CD14-positive monocyte (primary cell): Measurements from ENCODE around the gene KNDC1. TPM values are rescaled to one million over a fixed set of nuclear protein-coding genes. Genes with fewer than 3 reads are reported as not detected.

Experiments
- DNase-seq, 3 donors: peaks; one replicate each; pipeline ENCODE4 v3.0.0-alpha.2; 2011 to 2022
- H2AFZ ChIP-seq: 2 replicates; pipeline ENCODE4 v1.6.0; 2012; ENCODE audit warnings: mild to moderate bottlenecking, low read depth, low read length, inconsistent platforms; ENCODE audit not compliant: insufficient read depth, poor library complexity, severe bottlenecking
- H3K27ac ChIP-seq, 2 donors: 1 replicate in 1 of 2; 2 replicates in 1 of 2; pipeline ENCODE4 v1.5.1; 2012 to 2013; ENCODE audit warnings: low read length in 2 of 2, control low read depth in 1 of 2, inconsistent platforms in 1 of 2, low read depth in 1 of 2, mild to moderate bottlenecking in 1 of 2
- H3K27me3 ChIP-seq, 2 donors: one replicate each; pipeline versions ENCODE4 v1.6.0 to v1.6.1; 2011 to 2013; ENCODE audit warnings: low read length in 2 of 2; ENCODE audit not compliant: control insufficient read depth in 2 of 2, insufficient read depth in 2 of 2
- H3K36me3 ChIP-seq, 2 donors: replicated peaks in 1 of 2; 1 replicate in 1 of 2; 2 replicates in 1 of 2; pipeline versions ENCODE4 v1.5.1 to v1.6.1; 2012 to 2013; ENCODE audit warnings: low read length in 2 of 2, control low read depth in 1 of 2, inconsistent platforms in 1 of 2, mild to moderate bottlenecking in 1 of 2; ENCODE audit not compliant: insufficient read depth in 2 of 2, control insufficient read depth in 1 of 2
- H3K4me1 ChIP-seq, 2 donors: 1 replicate in 1 of 2; 2 replicates in 1 of 2; pipeline versions ENCODE4 v1.5.1 to v1.6.1; 2012 to 2013; ENCODE audit warnings: low read length in 2 of 2, control low read depth in 1 of 2, inconsistent platforms in 1 of 2, mild to moderate bottlenecking in 1 of 2, moderate library complexity in 1 of 2; ENCODE audit not compliant: insufficient read depth in 2 of 2, control insufficient read depth in 1 of 2
- H3K4me2 ChIP-seq: replicated peaks from 2 replicates; pipeline ENCODE3; 2012; ENCODE audit warnings: low read length, moderate library complexity, mild to moderate bottlenecking; ENCODE audit not compliant: poor library complexity, severe bottlenecking; ENCODE audit errors: extremely low read depth
- H3K4me3 ChIP-seq, 3 experiments: fragments of 200-600 bp in 1 of 3; sonication (generic) in 1 of 3; replicated peaks in 1 of 3; 1 replicate in 2 of 3; 2 replicates in 1 of 3; pipeline ENCODE4 v1.5.1; 2011 to 2013; ENCODE audit warnings: low read length in 3 of 3, mild to moderate bottlenecking in 3 of 3, control low read depth in 2 of 3, low read depth in 2 of 3, inconsistent platforms in 1 of 3, moderate library complexity in 1 of 3
- H3K79me2 ChIP-seq: 2 replicates; pipeline ENCODE4 v1.6.0; 2012; ENCODE audit warnings: mild to moderate bottlenecking, control low read depth, inconsistent platforms, low read length, moderate library complexity; ENCODE audit not compliant: insufficient read depth
- H3K9ac ChIP-seq: 2 replicates; pipeline ENCODE4 v1.6.0; 2017; ENCODE audit warnings: low read length, mild to moderate bottlenecking; ENCODE audit not compliant: insufficient read depth, poor library complexity, severe bottlenecking
- H3K9me3 ChIP-seq, 2 donors: replicated peaks in 1 of 2; 1 replicate in 1 of 2; 2 replicates in 1 of 2; pipeline versions ENCODE4 v1.5.1 to v1.6.1; 2012 to 2013; ENCODE audit warnings: low read length in 2 of 2, control low read depth in 1 of 2; ENCODE audit not compliant: control insufficient read depth in 1 of 2, insufficient read depth in 1 of 2
- H4K20me1 ChIP-seq: 2 replicates; pipeline ENCODE4 v1.6.0; 2012; ENCODE audit warnings: mild to moderate bottlenecking, low read length, control low read depth, moderate library complexity; ENCODE audit not compliant: insufficient read depth
- H3K27ac Mint-ChIP-seq, 7 donors: one replicate each; pipeline ENCODE4 v1.8.0; 2020; ENCODE audit warnings: mild to moderate bottlenecking in 7 of 7, mixed read lengths in 7 of 7, moderate library complexity in 6 of 7, inconsistent platforms in 2 of 7
- H3K27me3 Mint-ChIP-seq, 3 donors: one replicate each; pipeline ENCODE4 v1.8.0; 2021 to 2022; ENCODE audit warnings: low read depth in 3 of 3, mild to moderate bottlenecking in 3 of 3, mixed read lengths in 3 of 3, moderate library complexity in 3 of 3, inconsistent platforms in 1 of 3
- H3K36me3 Mint-ChIP-seq, 2 donors: one replicate each; pipeline ENCODE4 v1.8.0; 2020; ENCODE audit warnings: mixed read lengths in 2 of 2, inconsistent platforms in 1 of 2, mild to moderate bottlenecking in 1 of 2
- H3K4me1 Mint-ChIP-seq: one replicate; pipeline ENCODE4 v1.8.0; 2020; ENCODE audit warnings: mild to moderate bottlenecking, mixed read lengths
- H3K4me3 Mint-ChIP-seq, 2 donors: one replicate each; pipeline ENCODE4 v1.8.0; 2020; ENCODE audit warnings: mild to moderate bottlenecking in 2 of 2, mixed read lengths in 2 of 2, moderate library complexity in 1 of 2
- H3K9me3 Mint-ChIP-seq, 7 donors: one replicate each; pipeline ENCODE4 v1.8.0; 2020 to 2022; ENCODE audit warnings: mixed read lengths in 7 of 7, mild to moderate bottlenecking in 6 of 7, moderate library complexity in 6 of 7, inconsistent platforms in 2 of 7
- CTCF ChIP-seq: fragments of 200-600 bp; IDR thresholded peaks from one replicate; pipeline ENCODE4 v1.8.0; 2022; ENCODE audit warnings: antibody characterized with exemption, mild to moderate bottlenecking
- WGBS: methylation state at CpG from one replicate; pipeline ENCODE4 v1.1.5; 2013; ENCODE audit warnings: missing lambda C conversion rate; ENCODE audit not compliant: insufficient coverage; 5-methylcytosine and 5-hydroxymethylcytosine counted together
- intact Hi-C, 2 donors: fragments of 100-400 bp; cut with micrococcal nuclease; formaldehyde crosslinking; loops; one replicate each; pipeline versions ENCODE4 v1.15.0 to v1.15.1; 2023
- polyA plus RNA-seq, 3 donors: library from polyadenylated mRNA; depleted of rRNA in 1 of 3; unstranded in 2 of 3; stranded (reverse) in 1 of 3; fragments of 300-500 nt in 2 of 3; fragments of >200 nt in 1 of 3; fragmentation: Illumina TruSeq in 2 of 3; gene quantifications; 1 replicate in 2 of 3; 2 replicates in 1 of 3; pipeline ENCODE4 v1.2.3, GENCODE V29; 2012 to 2021

The KNDC1 gene
- polyA plus RNA-seq, 3 donors = 0.22 to 0.80 TPM; not detected in 1

GRCh38 chr10:133260895-133261725 is 101.1 kb downstream of the KNDC1 start:
- no peak for TF ChIP-seq CTCF
- Histone ChIP-seq H2AFZ (peak overlapping the region; percentile 57), H3K79me2 (no peaks in the 10 kb centered on the region), H3K27ac (peak overlapping the region; percentile 77 to 91), H3K27me3 (no peaks in the 10 kb centered on the region), H3K4me3 (peak overlapping the region; percentile 33 to 79 (median 40)), H3K36me3 (peaks cover 11 to 22% of the 10 kb centered on the region in 2 donors), H4K20me1 (peaks cover 3% of the 10 kb centered on the region), H3K4me2 (peak overlapping the region; percentile 79), H3K4me1 (peaks cover 86 to 93% of the 10 kb centered on the region in 2 donors), H3K9me3 (no peaks in the 10 kb centered on the region), H3K9ac (peak overlapping the region; percentile 82)
- DNase-seq = peak; percentile 58 to 77 (median 59)
- peaks cover 21 to 32% of the 10 kb centered on the region in 2 donors for H3K36me3 Mint-ChIP-seq
- H3K4me1 Mint-ChIP-seq = peaks cover 81% of the 10 kb centered on the region
- peak overlapping the region; percentile 73 to 75 for H3K4me3 Mint-ChIP-seq
- no peaks in the 10 kb centered on the region for H3K9me3 Mint-ChIP-seq
- peak overlapping the region; percentile 91 to 99 (median 98) for H3K27ac Mint-ChIP-seq
- intact Hi-C loops = loop anchor here in 1 of 2 donors (5.0 kb wide), 1 partner anchor 46 kb away; the partner anchor contains the start of genes TUBGCP2 and ZNF511
- 13% methylated on average over 39 of the region's 50 CpGs for WGBS
- peaks cover 0 to 7% (median 2%) of the 10 kb centered on the region in 3 donors for H3K27me3 Mint-ChIP-seq

GRCh38 chr10:133261726-133262325 is 101.8 kb downstream of the KNDC1 start:
- H3K9ac ChIP-seq = peak overlapping the region; percentile 82
- H3K9me3 ChIP-seq = no peaks in the 10 kb centered on the region
- H3K27me3 Mint-ChIP-seq = peaks cover 0 to 6% (median 1%) of the 10 kb centered on the region in 3 donors
- peak overlapping the region; percentile 57 for H2AFZ ChIP-seq
- H3K27ac Mint-ChIP-seq = peak overlapping the region; percentile 68 to 99 (median 96)
- DNase-seq = peak; percentile 81 to 89 (median 89)
- peaks cover 84 to 92% of the 10 kb centered on the region in 2 donors for H3K4me1 ChIP-seq
- H3K4me2 ChIP-seq = peak overlapping the region; percentile 79
- peaks cover 23 to 37% of the 10 kb centered on the region in 2 donors for H3K36me3 Mint-ChIP-seq
- no peak for TF ChIP-seq CTCF
- H4K20me1 ChIP-seq = peaks cover 4% of the 10 kb centered on the region
- peak overlapping the region; percentile 46 to 56 for H3K4me3 Mint-ChIP-seq
- under 1% methylated on average over 56 of the region's 79 CpGs for WGBS
- peak overlapping the region; percentile 33 to 79 (median 40) for H3K4me3 ChIP-seq
- H3K79me2 ChIP-seq = no peaks in the 10 kb centered on the region
- no peaks in the 10 kb centered on the region for H3K9me3 Mint-ChIP-seq
- intact Hi-C loops = loop anchor here in 1 of 2 donors (5.0 kb wide), 1 partner anchor 45 kb away; the partner anchor contains the start of genes TUBGCP2 and ZNF511
- H3K4me1 Mint-ChIP-seq = peaks cover 79% of the 10 kb centered on the region
- peaks cover 15 to 29% of the 10 kb centered on the region in 2 donors for H3K36me3 ChIP-seq
- H3K27me3 ChIP-seq = no peaks in the 10 kb centered on the region
- H3K27ac ChIP-seq = peak overlapping the region; percentile 77 to 91
